Esophagus muscularis mucosa (tissue), 3 donors: ENCODE measurements around the gene PRKCE.

Experiments used
- CTCF ChIP-seq, 3 experiments: fragments of 200-600 bp in 2 of 3; fragments of 450-650 bp in 1 of 3; sonication (generic) in 2 of 3; IDR thresholded peaks; one replicate each; pipeline ENCODE4 v1.5.1; 2017 to 2019; ENCODE audit warnings: antibody characterized with exemption in 3 of 3, mild to moderate bottlenecking in 2 of 3, moderate library complexity in 1 of 3
- POLR2A ChIP-seq: fragments of 450-650 bp; IDR thresholded peaks from one replicate; pipeline ENCODE4 v1.6.1; 2017; ENCODE audit warnings: antibody characterized with exemption, moderate library complexity, mild to moderate bottlenecking, low read depth

GRCh38 chr2:45625824-45626223 is 25.7 kb upstream of the PRKCE start:
- no peak for TF ChIP-seq CTCF (IDR thresholded peaks at IDR 0.05)
- no peak for TF ChIP-seq POLR2A
